ENCODE data around the gene DDC. TPM values are rescaled to one million over a fixed set of nuclear protein-coding genes. Genes with fewer than 3 reads are reported as not detected.

The DDC gene
- total and polyA plus RNA-seq, 2 donors (not counting 3 experiments of a cell fraction or from before 2014, with no cell fraction given), result not detected

DNA sequence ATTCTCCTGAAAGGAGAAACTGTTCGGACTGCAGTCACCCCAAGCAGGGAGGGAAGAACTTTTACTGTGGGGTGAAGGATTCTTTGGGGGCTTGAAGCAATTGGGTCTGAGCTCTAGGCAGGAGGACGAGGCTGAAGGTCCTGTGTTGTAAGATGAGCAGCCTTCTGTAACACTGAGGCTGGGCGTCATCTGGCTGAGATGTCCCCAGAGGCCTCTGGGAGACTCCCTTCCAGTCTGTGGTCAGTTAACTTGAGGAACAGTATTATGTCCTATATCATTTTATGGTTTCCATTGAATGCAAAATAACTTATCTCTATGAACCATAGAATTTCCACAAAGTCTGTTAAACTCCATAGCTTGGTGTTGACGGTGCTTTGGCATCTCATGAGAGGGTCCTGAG is 141.3 kb downstream of the DDC start:
- no peak overlapping the region for H3K4me3 ChIP-seq (replicated peaks in 1 of 3; ENCODE audit: insufficient read depth in 1 of 3, low read depth in 1 of 3, low read length in 3 of 3)
- H3K4me1 ChIP-seq (ENCODE audit: control insufficient read depth, extremely low read depth, insufficient read depth, low read length), result peaks cover 12% of the 10 kb centered on the region
- H4K20me1 ChIP-seq (replicated peaks; ENCODE audit: control insufficient read depth, extremely low read depth, insufficient read depth, low read length), result no peaks in the 10 kb centered on the region
- H3K27ac ChIP-seq (ENCODE audit: insufficient read depth, low read depth, low read length), result no peak overlapping the region
- TF ChIP-seq, protein P1, sequence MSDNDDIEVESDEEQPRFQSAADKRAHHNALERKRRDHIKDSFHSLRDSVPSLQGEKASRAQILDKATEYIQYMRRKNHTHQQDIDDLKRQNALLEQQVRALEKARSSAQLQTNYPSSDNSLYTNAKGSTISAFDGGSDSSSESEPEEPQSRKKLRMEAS (IDR thresholded peaks at IDR 0.05; ENCODE audit: insufficient read depth, insufficient read length), result no peak
- TF ChIP-seq POLR2A (IDR thresholded peaks at IDR 0.05; ENCODE audit: low read depth, low read length) (no peak), EZH2 (IDR thresholded peaks at IDR 0.05; ENCODE audit: borderline replicate concordance, low read depth, low read length, severe bottlenecking) (no peak), JUN (IDR thresholded peaks at IDR 0.05; ENCODE audit: borderline replicate concordance, insufficient read depth, insufficient read length, low read depth) (no peak), POLR2AphosphoS5 (IDR thresholded peaks at IDR 0.05; ENCODE audit: insufficient read depth, low read depth, low read length) (no peak), GATA2 (IDR thresholded peaks at IDR 0.05; ENCODE audit: insufficient read depth, insufficient read length, low read depth, low read length) (no peak), FOS (IDR thresholded peaks at IDR 0.05; ENCODE audit: borderline replicate concordance, insufficient read depth, low read length) (no peak), MYC (IDR thresholded peaks at IDR 0.05; ENCODE audit: low read depth, low read length) (no peak)
- TF ChIP-seq, protein P2, sequence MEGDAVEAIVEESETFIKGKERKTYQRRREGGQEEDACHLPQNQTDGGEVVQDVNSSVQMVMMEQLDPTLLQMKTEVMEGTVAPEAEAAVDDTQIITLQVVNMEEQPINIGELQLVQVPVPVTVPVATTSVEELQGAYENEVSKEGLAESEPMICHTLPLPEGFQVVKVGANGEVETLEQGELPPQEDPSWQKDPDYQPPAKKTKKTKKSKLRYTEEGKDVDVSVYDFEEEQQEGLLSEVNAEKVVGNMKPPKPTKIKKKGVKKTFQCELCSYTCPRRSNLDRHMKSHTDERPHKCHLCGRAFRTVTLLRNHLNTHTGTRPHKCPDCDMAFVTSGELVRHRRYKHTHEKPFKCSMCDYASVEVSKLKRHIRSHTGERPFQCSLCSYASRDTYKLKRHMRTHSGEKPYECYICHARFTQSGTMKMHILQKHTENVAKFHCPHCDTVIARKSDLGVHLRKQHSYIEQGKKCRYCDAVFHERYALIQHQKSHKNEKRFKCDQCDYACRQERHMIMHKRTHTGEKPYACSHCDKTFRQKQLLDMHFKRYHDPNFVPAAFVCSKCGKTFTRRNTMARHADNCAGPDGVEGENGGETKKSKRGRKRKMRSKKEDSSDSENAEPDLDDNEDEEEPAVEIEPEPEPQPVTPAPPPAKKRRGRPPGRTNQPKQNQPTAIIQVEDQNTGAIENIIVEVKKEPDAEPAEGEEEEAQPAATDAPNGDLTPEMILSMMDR (IDR thresholded peaks at IDR 0.05; ENCODE audit: extremely low read depth in 1 of 2, insufficient read depth in 1 of 2, low read depth in 1 of 2, low read length in 2 of 2), result no peak
- dilution Hi-C loops (cut with MboI; ENCODE audit: extremely low pct_ligation_motif_present, low sequenced_read_pairs) (no loop called here), intact Hi-C loops (cut with micrococcal nuclease) (no loop called here)
- H3K4me2 ChIP-seq (ENCODE audit: insufficient read depth, low read length), result no peak overlapping the region
- H3K36me3 ChIP-seq (ENCODE audit: control insufficient read depth in 2 of 2, extremely low read depth in 1 of 2, insufficient read depth in 2 of 2, low read length in 2 of 2), result no peaks in the 10 kb centered on the region
- POLR2A ChIA-PET, result no interaction called here
- no peaks in the 10 kb centered on the region for H3K9me1 ChIP-seq (replicated peaks; ENCODE audit: control insufficient read depth, extremely low read depth, insufficient read depth, low read length)
- DNase-seq (ENCODE audit: low read depth, low spot score) (no peak), FAIRE-seq (no peak)
- H3K9me3 ChIP-seq (replicated peaks; ENCODE audit: control insufficient read depth, insufficient read depth, low read length), result no peaks in the 10 kb centered on the region
- H3K27me3 ChIP-seq (ENCODE audit: control insufficient read depth in 2 of 2, insufficient read depth in 2 of 2, low read length in 2 of 2), result no peaks in the 10 kb centered on the region
- H2AFZ ChIP-seq (ENCODE audit: low read depth, low read length), result no peak overlapping the region
- H3K79me2 ChIP-seq (ENCODE audit: control insufficient read depth, insufficient read depth, low read length), result no peaks in the 10 kb centered on the region
- no peak overlapping the region for H3K9ac ChIP-seq (replicated peaks; ENCODE audit: extremely low read depth, insufficient read depth, low read length)
- CTCF ChIA-PET, result interaction anchor here (0.6 to 1.0 kb wide), 2 partner anchors 12 to 172 kb away, joined by 3 read pairs; no protein-coding TSS in a partner anchor
- BruUV-seq (replicated peaks), result no TSS peak
